Stimulated activated CD8-positive, alpha-beta memory T cell treated with anti-CD3 and anti-CD28 coated beads, Interleukin-7, amount 100 ng/mL, for 4 hours (primary cell): ENCODE results near the gene SYCE1L.
A peak's percentile ranks its signal among the peaks of the same experiment; 100 is the strongest.
"Not testable (repeated sequence)": the region's sequence is repeated elsewhere in the genome, so short reads cannot be mapped to it uniquely, and the experiment has no call there.

Experiments
- DNase-seq, 2 donors: peaks; one replicate each; pipeline ENCODE4 v3.0.0-alpha.2; 2020; ENCODE audit warnings: low read depth in 2 of 2

SYCE1L gene

DNA sequence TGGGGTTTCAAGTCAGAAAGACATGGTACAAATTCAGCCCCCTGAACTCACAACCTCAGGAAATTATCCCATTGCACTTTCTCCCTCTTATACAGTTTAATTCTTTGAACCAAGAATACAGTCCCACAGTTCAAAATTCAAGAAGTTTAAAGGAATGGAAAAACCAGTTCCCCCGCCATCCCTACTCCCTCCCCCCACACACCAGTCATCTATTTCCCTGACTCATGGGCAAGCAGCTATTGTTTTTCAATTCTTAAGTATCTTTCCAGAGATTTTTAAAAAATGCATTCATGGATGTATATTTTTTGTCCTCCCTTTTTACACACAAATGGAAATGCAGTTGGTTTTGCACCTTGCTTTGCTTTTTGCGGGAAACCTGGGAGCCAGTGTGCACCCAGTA, 7.3 kb downstream of the SYCE1L start:
- no peak for DNase-seq

DNA sequence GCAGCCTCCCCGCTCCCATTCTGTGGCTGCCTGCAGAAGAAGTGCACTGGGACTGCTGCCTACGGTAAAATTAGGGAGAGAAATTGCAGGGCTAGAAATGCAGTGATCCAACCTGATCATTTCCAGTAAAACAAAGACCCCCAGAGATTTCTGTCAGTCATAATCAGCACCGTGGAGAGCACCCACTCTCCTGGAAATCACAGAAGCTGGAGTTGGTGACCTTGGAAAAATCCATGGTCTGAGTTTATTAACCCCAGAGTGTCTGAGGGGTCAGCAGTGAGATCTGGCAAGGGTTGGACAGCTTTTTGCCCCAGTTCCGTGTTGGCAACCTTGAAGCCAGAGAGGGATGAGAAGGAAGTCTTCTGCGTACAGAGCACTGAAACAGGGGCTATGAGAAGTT, 7.8 kb downstream of the SYCE1L start:
- DNase-seq: no peak

DNA sequence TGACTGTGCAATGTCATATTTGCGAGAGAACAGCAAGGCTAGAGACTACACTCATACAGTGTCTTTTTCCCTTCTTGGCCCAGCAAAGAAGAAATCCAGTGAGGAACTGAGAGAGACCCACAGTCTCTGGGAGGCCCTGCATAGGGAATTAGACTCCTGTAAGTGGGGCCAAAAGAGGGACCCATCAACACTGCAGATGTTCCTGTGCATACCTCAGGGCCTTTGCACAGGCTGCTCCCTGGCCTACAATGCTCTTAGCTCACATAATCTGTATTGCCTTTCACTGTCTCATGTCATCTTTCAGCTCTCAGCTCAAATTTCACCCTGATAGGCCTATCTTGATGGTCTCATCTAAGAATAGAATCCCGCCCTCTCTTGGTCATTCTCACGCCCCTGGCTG, 9.2 kb downstream of the SYCE1L start:
- no peak for DNase-seq

DNA sequence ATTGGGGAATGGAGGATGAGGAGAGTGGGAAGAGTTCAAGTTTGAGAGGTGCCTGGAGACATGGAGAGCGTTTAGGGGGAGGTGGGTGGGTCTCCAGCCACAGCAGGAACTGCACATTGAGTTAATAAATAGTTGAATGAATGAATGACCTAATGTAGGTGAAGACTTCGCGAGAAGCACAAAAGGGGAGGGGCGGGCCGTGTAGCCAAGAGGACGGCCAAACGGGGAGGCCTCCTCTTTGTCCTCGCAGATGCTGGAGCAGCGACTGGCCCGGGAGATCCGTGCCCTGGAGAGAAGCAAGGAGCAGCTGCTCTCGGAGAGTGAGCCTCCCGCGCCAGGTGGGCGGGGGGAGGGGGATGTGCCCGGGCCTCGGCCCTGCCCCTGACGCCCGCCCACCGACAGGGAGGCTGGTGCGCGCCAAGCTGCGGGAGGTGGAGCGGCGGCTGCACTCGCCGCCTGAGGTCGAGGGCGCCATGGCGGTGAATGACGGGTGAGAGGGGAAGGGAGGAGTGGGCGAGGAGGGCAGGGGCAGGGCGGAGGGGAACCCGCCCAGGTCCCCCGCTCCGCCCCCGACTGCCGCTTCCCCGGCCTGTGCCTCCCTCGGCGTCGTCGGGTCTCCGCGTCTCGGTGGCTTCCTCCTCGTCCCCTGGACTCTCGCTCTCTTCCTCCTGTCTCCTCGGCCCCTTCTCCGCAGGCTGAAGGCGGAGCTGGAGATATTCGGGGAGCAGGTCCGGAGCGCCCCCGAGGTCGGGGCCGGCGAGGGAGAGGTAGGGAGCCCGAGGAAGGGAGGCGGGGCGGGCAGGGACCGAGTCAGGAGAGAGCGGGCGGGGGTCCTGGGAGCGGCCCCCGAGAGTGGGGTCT, 12.9 kb downstream of the SYCE1L start:
- DNase-seq: peak; percentile 57 to 78

DNA sequence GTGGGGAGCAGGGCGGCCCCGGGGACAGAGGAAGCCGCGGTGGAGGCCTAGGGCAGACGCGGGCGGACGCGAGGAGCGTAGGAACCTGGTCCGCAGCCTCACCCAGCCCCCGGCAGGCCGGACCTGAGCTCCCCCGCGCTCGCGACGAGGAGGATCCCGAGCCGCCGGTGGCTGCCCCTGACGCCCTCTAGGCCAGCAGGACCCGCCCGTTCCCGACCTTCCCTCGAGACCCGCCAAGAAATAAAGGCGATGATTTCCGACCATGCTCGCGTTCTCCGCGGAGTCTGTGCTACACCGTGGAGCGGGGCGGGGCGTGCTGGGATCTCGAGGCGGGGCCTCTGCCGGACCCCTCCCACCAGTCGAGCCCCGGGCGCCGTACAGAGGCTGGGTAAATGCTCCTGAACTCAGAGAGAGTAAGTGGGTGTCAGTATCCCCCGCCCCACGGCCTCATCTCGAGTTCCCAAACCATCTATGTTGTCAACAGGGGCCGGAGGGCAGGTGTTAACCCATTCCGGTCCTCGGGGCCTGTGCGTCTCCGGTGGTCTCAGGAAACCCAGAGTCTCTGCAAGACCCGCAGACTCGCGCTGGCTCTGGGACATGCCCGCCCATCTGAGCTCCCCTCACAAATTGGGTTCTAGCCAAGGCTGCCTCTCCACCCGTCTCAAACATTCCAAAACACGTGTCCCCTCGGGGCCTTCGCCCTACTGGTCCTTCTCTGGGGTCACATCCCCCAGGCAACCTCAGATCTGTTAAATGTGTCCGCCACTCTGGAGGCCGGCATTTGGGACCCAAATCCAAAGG, 13.7 kb downstream of the SYCE1L start:
- peak; percentile 42 to 47 for DNase-seq

DNA sequence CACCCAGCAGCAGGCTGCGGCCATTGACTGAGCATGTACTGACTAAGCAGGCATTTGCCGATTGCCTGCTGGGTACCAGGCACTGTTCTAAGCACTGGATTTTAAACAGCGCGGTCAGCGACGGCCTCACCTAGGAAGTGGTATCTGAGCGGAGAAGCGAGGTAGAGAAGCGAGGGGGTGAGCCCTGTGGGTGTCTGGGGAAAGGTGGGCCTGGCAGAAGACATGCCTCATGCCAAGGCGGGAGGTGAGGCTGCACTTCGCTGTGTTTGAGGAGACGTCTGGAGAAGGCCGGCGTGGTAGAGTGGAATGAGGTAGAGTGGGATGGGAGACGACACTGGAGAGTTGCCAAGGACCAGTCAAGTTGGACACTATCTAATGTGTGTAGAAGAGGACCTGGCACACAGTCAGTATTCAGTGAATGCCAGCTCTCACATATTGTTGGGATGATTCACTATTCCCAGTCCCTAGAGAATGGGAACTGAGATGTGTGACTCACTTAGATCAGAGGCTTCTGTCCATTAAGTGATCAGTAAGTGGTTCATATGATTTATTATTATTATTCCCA, 14.4 kb downstream of the SYCE1L start:
- no peak for DNase-seq

DNA sequence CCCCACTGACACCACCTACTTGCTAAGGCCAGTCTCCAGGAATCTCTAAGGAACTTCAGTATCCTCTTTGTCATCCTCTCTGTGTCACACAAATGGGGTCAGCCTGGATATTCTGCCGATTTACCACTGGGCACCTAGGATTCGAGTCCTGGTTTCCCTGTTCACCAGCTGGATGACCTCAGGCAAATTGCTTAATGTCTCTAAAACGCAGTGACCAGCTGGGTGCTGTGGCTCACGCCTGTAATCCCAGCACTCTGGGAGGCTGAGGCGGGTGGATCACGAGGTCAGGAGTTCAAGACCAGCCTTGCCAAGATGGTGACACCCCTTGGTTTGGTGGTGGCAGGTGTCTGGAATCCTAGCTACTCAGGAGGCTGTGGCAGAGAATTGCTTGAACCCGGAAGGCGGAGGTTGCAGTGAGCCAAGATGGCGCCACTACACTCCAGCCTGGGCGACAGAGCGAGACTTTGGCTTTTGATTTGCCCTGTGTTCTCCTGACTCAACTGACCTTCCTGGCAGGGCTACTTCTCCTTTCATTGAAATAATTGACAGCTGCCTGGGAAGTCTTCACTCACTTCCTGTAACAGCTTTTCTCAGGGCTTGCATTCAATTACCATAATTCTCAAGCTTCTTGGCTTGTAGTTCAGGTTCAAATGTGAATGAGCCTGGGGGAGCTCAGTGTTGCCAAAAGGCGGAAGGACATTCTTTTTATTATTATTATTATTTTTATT, 15.4 kb downstream of the SYCE1L start:
- DNase-seq: no peak

GRCh38 chr16:77219437-77219836, 20.2 kb downstream of the SYCE1L start:
- no peak for DNase-seq

DNA sequence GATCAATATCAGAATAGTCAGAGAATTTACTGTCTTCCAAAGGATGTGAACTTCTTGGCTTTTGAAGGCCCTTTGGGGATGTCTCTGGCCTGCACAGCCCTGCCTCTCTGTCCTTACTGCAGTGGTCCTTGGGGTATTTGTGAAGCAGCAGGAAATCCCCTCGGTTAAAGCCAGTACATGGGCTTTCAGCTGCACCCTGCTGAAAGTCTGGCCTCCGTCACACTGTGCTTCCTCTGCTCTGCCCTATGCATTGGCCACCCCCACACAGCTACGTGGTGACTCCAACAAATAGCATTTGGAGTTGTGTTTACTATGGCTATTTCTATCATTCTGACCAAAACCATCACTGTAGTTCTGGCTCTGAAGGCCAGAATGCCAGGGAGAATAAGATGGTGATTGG, 21.2 kb downstream of the SYCE1L start:
- no peak for DNase-seq

- DNase-seq: no peak
These were observed 22.3 kb downstream of the SYCE1L start for GRCh38 chr16:77221482-77221881.

DNA sequence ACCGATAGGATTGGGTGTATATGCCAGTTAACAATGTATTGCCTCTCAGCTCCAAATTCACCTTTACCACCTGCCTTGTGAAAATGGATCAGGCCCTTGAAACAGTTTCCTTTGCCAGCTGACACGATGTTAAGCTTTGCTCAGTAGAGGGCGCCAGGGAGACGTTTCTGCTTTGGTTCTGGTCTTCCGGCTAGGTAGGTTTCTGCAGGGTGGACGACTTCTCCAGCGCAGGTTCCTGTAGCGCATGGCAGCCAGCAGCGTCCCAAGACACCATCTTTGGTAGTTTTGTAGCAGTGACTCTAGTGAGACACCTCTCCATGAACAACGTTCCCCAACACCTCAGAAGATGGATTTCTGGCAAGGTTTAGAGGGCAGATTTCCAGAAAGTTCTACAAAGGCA, 24.0 kb downstream of the SYCE1L start:
- DNase-seq: no peak

DNA sequence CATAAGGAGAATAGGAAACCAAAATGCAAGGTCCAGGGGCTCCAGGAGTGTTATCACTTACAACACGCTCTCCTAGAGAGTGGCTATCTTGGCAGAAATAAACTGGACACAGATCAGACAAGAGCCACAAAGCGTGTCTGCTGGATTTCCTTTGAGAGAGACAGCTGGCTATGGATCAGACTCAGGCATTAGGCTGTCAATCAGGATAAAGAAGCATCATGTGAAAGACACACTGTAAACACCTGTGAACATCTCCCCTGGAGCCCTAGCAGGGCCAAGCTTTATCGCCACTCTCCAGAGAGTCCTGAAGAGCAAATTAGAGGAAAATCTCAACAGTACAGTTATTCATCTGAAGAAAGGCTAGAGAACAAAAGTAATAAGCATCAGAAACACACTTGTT, 26.0 kb downstream of the SYCE1L start:
- DNase-seq: no peak

GRCh38 chr16:77227745-77228144, 28.5 kb downstream of the SYCE1L start:
- no peak for DNase-seq

GRCh38 chr16:77231047-77231446, 31.8 kb downstream of the SYCE1L start:
- no peak for DNase-seq

GRCh38 chr16:77233799-77234519, 34.8 kb downstream of the SYCE1L start:
- no peak for DNase-seq

GRCh38 chr16:77234611-77235010, 35.4 kb downstream of the SYCE1L start:
- no peak for DNase-seq

- DNase-seq: peak; percentile 71 to 72
These were observed 36.9 kb downstream of the SYCE1L start for GRCh38 chr16:77236063-77236511.

DNA sequence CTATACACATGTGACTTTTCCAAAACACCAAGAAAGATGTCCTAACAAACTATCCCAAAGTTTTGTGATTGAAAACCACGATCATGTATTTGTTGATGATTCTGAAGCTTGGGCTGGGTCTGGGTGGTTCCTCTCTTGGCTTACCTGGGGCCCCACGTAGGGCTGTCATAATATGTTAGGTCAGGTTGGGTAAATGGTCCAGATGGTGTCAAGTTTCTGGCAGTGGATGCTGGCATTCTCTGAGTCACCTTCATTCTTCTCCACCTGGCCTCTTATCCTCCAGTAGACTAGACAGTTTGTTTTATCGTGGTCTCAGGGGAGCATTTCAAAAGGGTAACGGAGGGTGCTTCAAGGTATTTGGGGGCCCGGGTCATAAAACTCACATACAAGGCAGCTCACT, 39.4 kb downstream of the SYCE1L start:
- DNase-seq: no peak

- not testable (repeated sequence) for DNase-seq
These were observed 43.3 kb downstream of the SYCE1L start for GRCh38 chr16:77242471-77242870.

GRCh38 chr16:77246150-77246549, 46.9 kb downstream of the SYCE1L start:
- no peak for DNase-seq

- no peak for DNase-seq
These were observed 51.2 kb downstream of the SYCE1L start for GRCh38 chr16:77250400-77250799.
